ENCODE results near the gene C20orf141. TPM values are rescaled to one million over a fixed set of nuclear protein-coding genes. Genes with fewer than 3 reads are reported as not detected.

C20orf141 gene
- total and polyA plus RNA-seq, 2 of the 4 experiments (the other 2 are of a cell fraction), result 0.36 to 0.91 TPM

- Histone ChIP-seq H2BK120ac (ENCODE audit: low read depth, low read length) (peak overlapping the region; percentile 89), H2AFZ (replicated peaks; ENCODE audit: low read length, poor library complexity) (peak overlapping the region; percentile 91), H2BK15ac (ENCODE audit: low read depth, low read length) (peak overlapping the region; percentile 74; the same call in 2 of the 3 replicates), H4K20me1 (ENCODE audit: insufficient read depth, low read length) (no peaks in the 10 kb centered on the region), H3K27ac (ENCODE audit: insufficient read depth, low read length) (peak overlapping the region; percentile 99), H3K9ac (ENCODE audit: low read depth, low read length) (peak overlapping the region; percentile 3), H4K91ac (ENCODE audit: insufficient read depth, low read depth, low read length) (peak overlapping the region; percentile 91), H3K27me3 (ENCODE audit: control insufficient read depth, insufficient read depth, low read length) (no peaks in the 10 kb centered on the region), H3K23ac (ENCODE audit: low read depth, low read length) (peak overlapping the region; percentile 55; the same call in 1 of the 2 replicates), H2AK9ac (replicated peaks; ENCODE audit: low read depth, low read length, poor library complexity) (peak overlapping the region; percentile 84), H3K79me1 (ENCODE audit: low read depth in 1 of 2, low read length in 2 of 2) (0 out of 4 replicates have a peak, but pooled peaks cover 0 to under 1% of the 10 kb centered on the region in 2 experiments), H2BK20ac (ENCODE audit: low read depth, low read length) (peak overlapping the region; percentile 90), H3K56ac (ENCODE audit: extremely low read depth, insufficient read depth, low read length) (peak overlapping the region; percentile 54), H2BK5ac (ENCODE audit: low read depth, low read length, poor library complexity, severe bottlenecking) (peak overlapping the region; percentile 87), H3K4me3 (ENCODE audit: insufficient read depth, low read depth, low read length) (no peak overlapping the region), H2AK5ac (ENCODE audit: low read depth, low read length) (peak overlapping the region; percentile 69), H3K9me1 (ENCODE audit: insufficient read depth, low read length) (peaks cover 18% of the 10 kb centered on the region), H3K4me1 (ENCODE audit: control insufficient read depth, insufficient read depth, low read length) (peaks cover 31% of the 10 kb centered on the region), H3K14ac (replicated peaks; ENCODE audit: low read depth, low read length) (peak overlapping the region; percentile 80), H3K9me3 (ENCODE audit: control insufficient read depth, insufficient read depth, low read length) (no peaks in the 10 kb centered on the region), H3K36me3 (ENCODE audit: control insufficient read depth, insufficient read depth, low read length) (no peaks in the 10 kb centered on the region), H4K5ac (ENCODE audit: low read depth, low read length) (peak overlapping the region; percentile 86), H4K8ac (ENCODE audit: low read depth in 2 of 2, low read length in 2 of 2) (peak overlapping the region; percentile 94 to 95), H3K4me2 (ENCODE audit: low read depth, low read length) (peak overlapping the region; percentile 79), H3K4ac (ENCODE audit: low read depth, low read length) (peak overlapping the region; percentile 85), H3K18ac (ENCODE audit: low read depth, low read length) (peak overlapping the region; percentile 91)
- CTCF ChIA-PET, result no interaction called here
- dilution Hi-C loops (cut with HindIII; ENCODE audit: low sequenced_read_pairs, unreplicated experiment), result no loop called here
- no TSS peak for BruUV-seq (replicated peaks)
- 0% methylated on average over 5 of the region's 32 CpGs; no CpG with 5 or more reads in 1 of the 2 experiments for WGBS, 2 experiments (ENCODE audit: extremely low coverage in 2 of 2, insufficient read length in 1 of 2)
- POLR2A ChIA-PET (ENCODE audit: unreplicated experiment), result no interaction called here
- ATAC-seq (ENCODE audit: low read depth), result peak; percentile 91
- in situ Hi-C loops (cut with MboI; ENCODE audit: low sequenced_read_pairs), result loop anchor here (25.0 kb wide), 1 partner anchor 708 kb away; the partner anchor contains the start of gene STK35
- DNase-seq, result peak; percentile 84
- intact Hi-C loops (cut with micrococcal nuclease), result no loop called here
- no peak for TF ChIP-seq FOS (IDR thresholded peaks at IDR 0.05; ENCODE audit: low read depth, low read length)
- TF ChIP-seq CTCF (conservative IDR thresholded peaks at IDR 0.05; ENCODE audit: low read depth, low read length), result no peak
- TF ChIP-seq NFE2L2 (IDR thresholded peaks at IDR 0.05; ENCODE audit: low read depth, low read length), result no peak
- TF ChIP-seq MAZ (IDR thresholded peaks at IDR 0.05; ENCODE audit: borderline replicate concordance, low read depth, low read length), result no peak; the same call in 1 of the 2 replicates
- TF ChIP-seq USF2 (IDR thresholded peaks at IDR 0.05; ENCODE audit: low read depth, low read length), result no peak
- no peak for TF ChIP-seq CHD1 (IDR thresholded peaks at IDR 0.05; ENCODE audit: low read depth, low read length)
- TF ChIP-seq BHLHE40 (IDR thresholded peaks at IDR 0.05; ENCODE audit: low read depth, low read length), result peak; percentile 83
- no peak for TF ChIP-seq RAD21 (IDR thresholded peaks at IDR 0.05; ENCODE audit: low read length)
- TF ChIP-seq MXI1 (IDR thresholded peaks at IDR 0.05; ENCODE audit: borderline replicate concordance, low read depth, low read length), result no peak
- no peak for TF ChIP-seq SMC3 (IDR thresholded peaks at IDR 0.05; ENCODE audit: low read depth, low read length)
- peak; percentile 88 for TF ChIP-seq MAFK (IDR thresholded peaks at IDR 0.05; ENCODE audit: low read depth, low read length)
- no peak for TF ChIP-seq CEBPB (IDR thresholded peaks at IDR 0.05; ENCODE audit: low read depth, low read length)
- no peak for TF ChIP-seq ELK1 (IDR thresholded peaks at IDR 0.05; ENCODE audit: borderline replicate concordance, low read depth, low read length)
- TF ChIP-seq POLR2A (IDR thresholded peaks at IDR 0.05; ENCODE audit: low read depth, low read length), result no peak
Observed at GRCh38 chr20:2820084-2820895, 5.5 kb downstream of the C20orf141 start.
